IMR-90 (cell line): ENCODE data around the gene SHROOM3. TPM values are rescaled to one million over a fixed set of nuclear protein-coding genes. Genes with fewer than 3 reads are reported as not detected.

Source experiments
- ATAC-seq: fragments of 200-7000 bp; cut with Tn5 transposase; 2 replicates; pipeline ENCODE4 v1.9.1; 2020; ENCODE audit warnings: low read depth, mild to moderate bottlenecking, moderate library complexity
- BruUV-seq: library from RNA; stranded (reverse); fragments of 400-500 nt; replicated peaks from 2 replicates; lab custom pipeline; 2021; lab: Mats Ljungman, UMichigan
- CTCF ChIA-PET: fragments of 300-600 bp; formaldehyde crosslinking; extraction: SDS; loops from one replicate; lab custom pipeline; 2021; ENCODE audit warnings: antibody characterized with exemption; lab: Yijun Ruan, JAX
- POLR2A ChIA-PET: fragments of 300-600 bp; sonication (Branson Sonifier 250); formaldehyde crosslinking; loops from one replicate; lab custom pipeline; 2022; ENCODE audit warnings: antibody characterized with exemption; ENCODE audit not compliant: unreplicated experiment; lab: Charles Lee
- DNase-seq: peaks from one replicate; pipeline ENCODE4 v3.0.0; 2013
- H2AFZ ChIP-seq: replicated peaks from 2 replicates; pipeline ENCODE3; 2013; ENCODE audit warnings: low read length, mild to moderate bottlenecking; ENCODE audit not compliant: poor library complexity
- H2AK5ac ChIP-seq: 2 replicates; pipeline ENCODE4 v1.6.1; 2013; ENCODE audit warnings: low read depth, low read length, inconsistent platforms
- H2AK9ac ChIP-seq: replicated peaks from 2 replicates; pipeline ENCODE3; 2013; ENCODE audit warnings: mild to moderate bottlenecking, low read depth, low read length, moderate library complexity; ENCODE audit not compliant: poor library complexity
- H2BK120ac ChIP-seq: 2 replicates; pipeline ENCODE4 v1.6.1; 2013; ENCODE audit warnings: low read depth, low read length, inconsistent platforms
- H2BK15ac ChIP-seq: 3 replicates; pipeline ENCODE4 v1.6.1; 2013; ENCODE audit warnings: low read depth, low read length, inconsistent platforms
- H2BK20ac ChIP-seq: 2 replicates; pipeline ENCODE4 v1.6.1; 2013; ENCODE audit warnings: low read depth, mild to moderate bottlenecking, inconsistent platforms, low read length, moderate library complexity
- H2BK5ac ChIP-seq: 2 replicates; pipeline ENCODE4 v1.6.1; 2013; ENCODE audit warnings: mild to moderate bottlenecking, low read depth, low read length, inconsistent platforms; ENCODE audit not compliant: poor library complexity, severe bottlenecking
- H3K14ac ChIP-seq: replicated peaks from 2 replicates; pipeline ENCODE4 v1.6.1; 2013; ENCODE audit warnings: low read depth, low read length, inconsistent platforms
- H3K18ac ChIP-seq: 2 replicates; pipeline ENCODE4 v1.6.1; 2013; ENCODE audit warnings: low read depth, low read length, control low read depth
- H3K23ac ChIP-seq: 2 replicates; pipeline ENCODE4 v1.6.1; 2013; ENCODE audit warnings: low read depth, low read length, inconsistent platforms
- H3K27ac ChIP-seq: 2 replicates; pipeline ENCODE4 v1.5.1; 2013; ENCODE audit warnings: mild to moderate bottlenecking, control low read depth, low read length; ENCODE audit not compliant: insufficient read depth
- H3K27me3 ChIP-seq: 2 replicates; pipeline ENCODE4 v1.6.1; 2013; ENCODE audit warnings: low read length; ENCODE audit not compliant: control insufficient read depth, insufficient read depth
- H3K36me3 ChIP-seq: 2 replicates; pipeline ENCODE4 v1.6.1; 2013; ENCODE audit warnings: low read length, mixed read lengths; ENCODE audit not compliant: control insufficient read depth, insufficient read depth
- H3K4ac ChIP-seq: 2 replicates; pipeline ENCODE4 v1.6.1; 2013; ENCODE audit warnings: low read depth, low read length, inconsistent platforms
- H3K4me1 ChIP-seq: 2 replicates; pipeline ENCODE4 v1.6.1; 2013; ENCODE audit warnings: low read length, mixed read lengths; ENCODE audit not compliant: control insufficient read depth, insufficient read depth
- H3K4me2 ChIP-seq: 2 replicates; pipeline ENCODE4 v1.6.1; 2013; ENCODE audit warnings: low read depth, mild to moderate bottlenecking, control low read depth, low read length, moderate library complexity
- H3K4me3 ChIP-seq: 2 replicates; pipeline ENCODE4 v1.5.1; 2013; ENCODE audit warnings: low read depth, mild to moderate bottlenecking, control low read depth, low read length, moderate library complexity; ENCODE audit not compliant: insufficient read depth
- H3K56ac ChIP-seq: 2 replicates; pipeline ENCODE4 v1.6.1; 2013; ENCODE audit warnings: low read length, inconsistent platforms; ENCODE audit not compliant: insufficient read depth; ENCODE audit errors: extremely low read depth
- H3K79me1 ChIP-seq, 2 experiments: 2 replicates each; pipeline ENCODE4 v1.6.1; 2013; ENCODE audit warnings: low read length in 2 of 2, inconsistent platforms in 1 of 2, low read depth in 1 of 2
- H3K9ac ChIP-seq: 2 replicates; pipeline ENCODE4 v1.6.1; 2013; ENCODE audit warnings: low read depth, low read length, control low read depth
- H3K9me1 ChIP-seq: 2 replicates; pipeline ENCODE4 v1.6.1; 2013; ENCODE audit warnings: low read length, inconsistent platforms; ENCODE audit not compliant: insufficient read depth
- H3K9me3 ChIP-seq: 2 replicates; pipeline ENCODE4 v1.6.1; 2013; ENCODE audit warnings: low read length; ENCODE audit not compliant: control insufficient read depth, insufficient read depth
- H4K20me1 ChIP-seq: 2 replicates; pipeline ENCODE4 v1.6.1; 2013; ENCODE audit warnings: low read length, inconsistent platforms; ENCODE audit not compliant: insufficient read depth
- H4K5ac ChIP-seq: 2 replicates; pipeline ENCODE4 v1.6.1; 2013; ENCODE audit warnings: mild to moderate bottlenecking, low read depth, low read length, control low read depth
- H4K8ac ChIP-seq, 2 experiments: 2 replicates each; pipeline ENCODE4 v1.6.1; 2013; ENCODE audit warnings: low read depth in 2 of 2, low read length in 2 of 2, control low read depth in 1 of 2, inconsistent platforms in 1 of 2
- H4K91ac ChIP-seq: 2 replicates; pipeline ENCODE4 v1.6.1; 2013; ENCODE audit warnings: low read depth, low read length, inconsistent platforms; ENCODE audit not compliant: insufficient read depth
- CEBPB ChIP-seq: IDR thresholded peaks from 2 replicates; pipeline ENCODE4 v1.6.1; 2012; ENCODE audit warnings: low read depth, low read length, improper control_type of control experiment
- MAZ ChIP-seq: IDR thresholded peaks from 2 replicates; pipeline ENCODE4 v1.6.1; 2012; ENCODE audit warnings: low read depth, mild to moderate bottlenecking, low read length, improper control_type of control experiment, moderate library complexity, borderline replicate concordance
- NFE2L2 ChIP-seq: fragments of 150-350 bp; IDR thresholded peaks from 2 replicates; pipeline ENCODE4 v1.6.1; 2016; ENCODE audit warnings: low read depth, mild to moderate bottlenecking, low read length
- RFX5 ChIP-seq: IDR thresholded peaks from 2 replicates; pipeline ENCODE4 v1.8.0; 2012; ENCODE audit warnings: low read depth, mild to moderate bottlenecking, low read length, moderate library complexity
- whole genome bisulfite sequencing, 2 experiments: methylation state at CpG; one replicate each; pipeline versions ENCODE4 v1.1.5 to v1.1.7; 2013; ENCODE audit warnings: missing lambda C conversion rate in 2 of 2; ENCODE audit not compliant: insufficient read length in 1 of 2; ENCODE audit errors: extremely low coverage in 2 of 2; 5-methylcytosine and 5-hydroxymethylcytosine counted together
- dilution Hi-C: fragments of 300-500 bp; cut with HindIII; formaldehyde crosslinking; loops from one replicate; pipeline ENCODE4 v1.14.3; 2018; ENCODE audit warnings: low sequenced_read_pairs; ENCODE audit not compliant: unreplicated experiment
- in situ Hi-C: fragments of 300-500 bp; cut with MboI; formaldehyde crosslinking; loops from 3 replicates; pipeline ENCODE4 v1.14.3; 2019; ENCODE audit warnings: low sequenced_read_pairs, inconsistent platforms, mixed read lengths
- intact Hi-C: fragments of 100-400 bp; cut with micrococcal nuclease; formaldehyde crosslinking; loops from 2 replicates; pipeline ENCODE4 v1.10.0; 2022
- polyA plus RNA-seq, 3 experiments: library from polyadenylated mRNA; depleted of rRNA; stranded (reverse); fragments of >200 nt; gene quantifications; 2 replicates each; pipeline ENCODE4 v1.2.3, GENCODE V29; 2012; ENCODE audit warnings: low replicate concordance in 1 of 3
- total RNA-seq: library from RNA; depleted of rRNA; stranded (reverse); fragments of >200 nt; gene quantifications from 2 replicates; pipeline ENCODE4 v1.2.3, GENCODE V29; 2012

Gene SHROOM3
- total and polyA plus RNA-seq, 2 of the 4 experiments (the other 2 are of a cell fraction), result 10.8 to 19.5 TPM

DNA sequence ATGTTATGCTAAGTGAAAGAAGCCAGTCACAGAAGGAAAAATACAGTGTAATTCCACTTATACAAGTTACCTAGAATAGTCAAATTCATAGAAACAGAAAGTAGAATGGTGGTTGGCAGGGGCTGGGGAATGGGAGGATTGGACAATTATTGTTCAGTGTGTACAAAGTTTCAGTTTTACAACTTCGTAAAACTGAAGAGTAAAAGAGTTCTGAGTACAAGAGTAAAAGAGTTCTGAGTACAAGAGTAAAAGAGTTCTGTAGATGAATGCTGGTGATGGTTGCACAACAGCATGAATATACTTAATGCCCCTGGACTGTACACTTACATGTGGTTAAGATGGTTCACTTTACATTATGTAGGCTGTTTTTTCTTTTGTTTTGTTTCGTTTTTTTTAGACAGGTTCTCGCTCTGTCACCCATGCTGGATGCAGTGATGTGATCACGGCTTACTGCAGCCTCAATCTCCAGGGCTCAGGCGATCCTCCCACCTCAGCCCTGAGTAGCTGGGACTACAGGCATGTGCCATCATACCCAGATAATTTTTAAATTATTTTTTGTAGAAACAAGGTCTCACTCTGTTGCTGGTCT lies 232.0 kb downstream of the SHROOM3 start:
- no peak overlapping the region; the same call in 1 of the 2 replicates for H4K5ac ChIP-seq
- H4K91ac ChIP-seq, result peak overlapping the region; percentile 51
- no peak for TF ChIP-seq RFX5
- no peak for TF ChIP-seq NFE2L2
- peak; percentile 74 for TF ChIP-seq CEBPB
- no peak for TF ChIP-seq MAZ
- no peak overlapping the region for H3K4me3 ChIP-seq
- H2BK15ac ChIP-seq, result peak overlapping the region; percentile 89; the same call in 1 of the 3 replicates
- peak overlapping the region; percentile 72; the same call in 1 of the 2 replicates for H2BK20ac ChIP-seq
- H3K27me3 ChIP-seq, result no peaks in the 10 kb centered on the region
- dilution Hi-C loops, result no loop called here
- intact Hi-C loops, result no loop called here
- no peak overlapping the region; the same call in 1 of the 2 replicates for H3K4me2 ChIP-seq
- no peak overlapping the region for H2AK9ac ChIP-seq
- H3K9me3 ChIP-seq, result no peaks in the 10 kb centered on the region
- H3K18ac ChIP-seq, result no peak overlapping the region; the same call in 1 of the 2 replicates
- no peaks in the 10 kb centered on the region for H4K20me1 ChIP-seq
- BruUV-seq, result no TSS peak
- 100% methylated on average over 1 of the region's 5 CpGs; no CpG with 5 or more reads in 1 of the 2 experiments for WGBS, 2 experiments
- no peak overlapping the region for H3K9ac ChIP-seq
- in situ Hi-C loops, result no loop called here
- H4K8ac ChIP-seq, result peak overlapping the region in 1 of 2 experiments; percentile 46; a peak in 1 of 4 replicates
- 0 out of 2 replicates have a peak, but pooled peaks cover 3% of the 10 kb centered on the region for H3K9me1 ChIP-seq
- peak overlapping the region; percentile 89; the same call in 1 of the 2 replicates for H3K14ac ChIP-seq
- H3K79me1 ChIP-seq, result peaks cover 0 to 4% of the 10 kb centered on the region in 2 experiments; a peak in 1 of 4 replicates
- ATAC-seq, result peak; percentile 64
- H3K36me3 ChIP-seq, result no peaks in the 10 kb centered on the region
- CTCF ChIA-PET, result no interaction called here
- H2BK120ac ChIP-seq, result peak overlapping the region; percentile 68
- POLR2A ChIA-PET, result no interaction called here
- peak overlapping the region; percentile 70; the same call in 1 of the 2 replicates for H2AK5ac ChIP-seq
- no peak overlapping the region for H3K23ac ChIP-seq
- DNase-seq, result no peak
- no peak overlapping the region for H2AFZ ChIP-seq
- H2BK5ac ChIP-seq, result peak overlapping the region; percentile 57
- no peak overlapping the region for H3K27ac ChIP-seq
- H3K4ac ChIP-seq, result peak overlapping the region; percentile 71; the same call in 1 of the 2 replicates
- peaks cover 2% of the 10 kb centered on the region; the same call in 1 of the 2 replicates for H3K4me1 ChIP-seq
- H3K56ac ChIP-seq, result no peak overlapping the region
